HepG2 (cell line): Measurements from ENCODE around the gene FAM168A. TPM values are rescaled to one million over a fixed set of nuclear protein-coding genes. Genes with fewer than 3 reads are reported as not detected.

Source experiments
- ADNP ChIP-seq: sonication (generic); formaldehyde crosslinking; IDR thresholded peaks from 2 replicates; pipeline ENCODE4 v1.4.0; 2020; ENCODE audit warnings: missing genetic modification reagents
- ARHGAP35 ChIP-seq: sonication (generic); formaldehyde crosslinking; IDR thresholded peaks from 2 replicates; pipeline ENCODE4 v1.9.0; 2022; ENCODE audit warnings: mild to moderate bottlenecking, inconsistent platforms, moderate library complexity, missing genetic modification reagents, borderline replicate concordance
- ETS1 ChIP-seq: sonication (generic); formaldehyde crosslinking; IDR thresholded peaks from 2 replicates; pipeline ENCODE4 v1.4.0; 2020; ENCODE audit warnings: missing genetic modification reagents
- GTF2F1 ChIP-seq: fragments of 150-350 bp; IDR thresholded peaks from 2 replicates; pipeline ENCODE4 v1.6.1; 2014; ENCODE audit warnings: low read length
- HDAC6 ChIP-seq: fragments of 200-600 bp; sonication (generic); IDR thresholded peaks from 2 replicates; pipeline ENCODE4 v1.7.0; 2017; ENCODE audit warnings: mild to moderate bottlenecking, antibody characterized with exemption, low read length, low read depth
- IKZF4 ChIP-seq: sonication (generic); formaldehyde crosslinking; IDR thresholded peaks from 2 replicates; pipeline ENCODE4 v1.5.1; 2020; ENCODE audit warnings: borderline replicate concordance, mild to moderate bottlenecking, low read depth, missing genetic modification reagents; ENCODE audit errors: not compliant biosample characterization
- KDM5B ChIP-seq: sonication (generic); formaldehyde crosslinking; IDR thresholded peaks from 2 replicates; pipeline ENCODE4 v1.4.0; 2020; ENCODE audit warnings: missing genetic modification reagents, mild to moderate bottlenecking, borderline replicate concordance
- NR2F1 ChIP-seq, 2 experiments: fragments of 450-650 bp in 1 of 2; formaldehyde crosslinking in 1 of 2; IDR thresholded peaks; 2 replicates each; pipeline versions ENCODE4 v1.5.0 to v1.6.1; 2016 to 2020; ENCODE audit warnings: mild to moderate bottlenecking in 1 of 2, missing compliant biosample characterization in 1 of 2, missing genetic modification reagents in 1 of 2, moderate library complexity in 1 of 2
- PITX1 ChIP-seq: sonication (generic); formaldehyde crosslinking; IDR thresholded peaks from 2 replicates; pipeline ENCODE4 v1.5.1; 2020; ENCODE audit warnings: mild to moderate bottlenecking, missing genetic modification reagents
- RBFOX2 ChIP-seq: fragments of 200-400 bp; formaldehyde crosslinking; IDR thresholded peaks from 2 replicates; pipeline ENCODE4 v1.6.1; 2017; ENCODE audit warnings: low read depth, mild to moderate bottlenecking, low read length
- ZBTB10 ChIP-seq: sonication (generic); formaldehyde crosslinking; IDR thresholded peaks from 2 replicates; pipeline ENCODE4 v1.4.0; 2020; ENCODE audit warnings: missing genetic modification reagents, borderline replicate concordance
- ZNF101 ChIP-seq: sonication (generic); formaldehyde crosslinking; IDR thresholded peaks from 2 replicates; pipeline ENCODE4 v1.4.0; 2020; ENCODE audit warnings: mild to moderate bottlenecking, low read depth, missing genetic modification reagents, borderline replicate concordance
- ZNF124 ChIP-seq: sonication (generic); formaldehyde crosslinking; IDR thresholded peaks from 2 replicates; pipeline ENCODE4 v1.4.0; 2020; ENCODE audit warnings: missing genetic modification reagents
- ZNF234 ChIP-seq: sonication (generic); formaldehyde crosslinking; conservative IDR thresholded peaks from 2 replicates; pipeline ENCODE4 v1.5.1; 2020; ENCODE audit warnings: mild to moderate bottlenecking, missing genetic modification reagents
- ZNF510 ChIP-seq: sonication (generic); formaldehyde crosslinking; IDR thresholded peaks from 2 replicates; pipeline ENCODE4 v1.4.0; 2020; ENCODE audit warnings: low read depth, mild to moderate bottlenecking, missing genetic modification reagents
- ZNF646 ChIP-seq: sonication (generic); formaldehyde crosslinking; IDR thresholded peaks from 2 replicates; pipeline ENCODE4 v1.9.0; 2021; ENCODE audit warnings: mild to moderate bottlenecking, missing genetic modification reagents
- ZNF782 ChIP-seq: sonication (generic); formaldehyde crosslinking; IDR thresholded peaks from 2 replicates; pipeline ENCODE4 v1.4.0; 2020; ENCODE audit warnings: missing genetic modification reagents, mild to moderate bottlenecking, borderline replicate concordance
- polyA plus RNA-seq, 8 experiments: library from polyadenylated mRNA; depleted of rRNA in 3 of 8; stranded (reverse) in 7 of 8; unstranded in 1 of 8; fragments of >200 nt; fragmentation: Illumina TruSeq in 4 of 8; extraction: Trizol in 4 of 8; gene quantifications; 2 replicates each; pipeline versions ENCODE4 v1.2.1 to v1.2.3, GENCODE V29; 2011 to 2016; ENCODE audit warnings: low read depth in 4 of 8, missing spikeins in 1 of 8, mixed read lengths in 1 of 8; ENCODE audit not compliant: insufficient read depth in 1 of 8
- total RNA-seq, 5 experiments: library from RNA; depleted of rRNA; stranded (reverse); fragments of >200 nt; fragmentation: Illumina TruSeq; extraction: Trizol; gene quantifications; 2 replicates each; pipeline ENCODE4 v1.2.3, GENCODE V29; 2016; ENCODE audit warnings: low read depth in 1 of 5

The FAM168A gene
- total and polyA plus RNA-seq, 2 of the 13 experiments (the other 11 are each of a cell fraction or from before 2014, with no cell fraction given) = 13.9 to 15.8 TPM

- TF ChIP-seq HDAC6 = no peak
- peak; percentile 6; the same call in 1 of the 2 replicates for TF ChIP-seq PITX1 (CRISPR knock-in tag)
- TF ChIP-seq ARHGAP35 (CRISPR knock-in tag) = peak; percentile 31; the same call in 1 of the 2 replicates
- no peak for TF ChIP-seq ZNF124 (CRISPR knock-in tag)
- TF ChIP-seq ZNF101 (CRISPR knock-in tag) = no peak
- no peak for TF ChIP-seq GTF2F1
- peak; percentile 70; the same call in 1 of the 2 replicates for TF ChIP-seq ZNF510
- TF ChIP-seq ZNF234 (CRISPR knock-in tag) = no peak
- TF ChIP-seq ZBTB10 (CRISPR knock-in tag) = no peak
- no peak for TF ChIP-seq ADNP (CRISPR knock-in tag)
- TF ChIP-seq IKZF4 (CRISPR knock-in tag) = no peak
- peak; percentile 85; the same call in 1 of the 2 replicates for TF ChIP-seq KDM5B (CRISPR knock-in tag)
- TF ChIP-seq ZNF782 (CRISPR knock-in tag) = no peak
- TF ChIP-seq ETS1 (CRISPR knock-in tag) = no peak
- TF ChIP-seq RBFOX2 = peak; percentile 83
- no peak for TF ChIP-seq NR2F1 (CRISPR knock-in tag; IDR thresholded peaks at IDR 0.05)
- no peak for TF ChIP-seq ZNF646 (CRISPR knock-in tag)
These were observed at the start of gene FAM168A (continued) for GRCh38 chr11:73597956-73598718.
